PFSK-1 (cell line): ENCODE measurements around the gene CEACAM4.

Experiments used
- POLR2AphosphoS5 ChIP-seq: IDR thresholded peaks from 2 replicates; pipeline ENCODE4 v1.6.1; 2012; ENCODE audit warnings: low read depth, mild to moderate bottlenecking, control low read depth, low read length, moderate library complexity
- SIN3A ChIP-seq: IDR thresholded peaks from 2 replicates; pipeline ENCODE4 v1.6.1; 2012; ENCODE audit warnings: mild to moderate bottlenecking, low read length, moderate library complexity, borderline replicate concordance; ENCODE audit not compliant: insufficient read depth
- TAF1 ChIP-seq: IDR thresholded peaks from 2 replicates; pipeline ENCODE4 v1.6.1; 2012; ENCODE audit warnings: low read length, control low read depth, borderline replicate concordance; ENCODE audit not compliant: insufficient read depth

DNA sequence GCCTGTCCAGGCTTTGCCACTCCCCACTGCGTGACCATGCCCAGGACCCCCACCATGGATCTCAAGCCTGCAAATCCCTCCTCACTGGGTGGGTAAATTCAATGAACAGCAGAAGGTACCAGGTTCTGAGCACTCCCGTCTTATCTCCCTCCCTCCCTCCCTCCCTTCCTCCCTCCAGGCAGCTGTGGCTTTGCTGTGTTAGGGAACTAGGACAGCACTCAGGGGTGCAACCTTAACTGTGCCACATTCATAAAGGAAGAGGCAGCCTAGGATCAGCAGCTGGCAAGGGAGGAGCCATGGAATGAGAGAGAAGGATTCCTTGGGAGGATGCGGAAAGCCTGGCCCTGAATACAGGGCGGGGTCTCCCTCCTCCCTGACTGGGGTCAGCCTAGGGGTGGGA, 5.6 kb downstream of the CEACAM4 start:
- TF ChIP-seq TAF1, result no peak
- TF ChIP-seq SIN3A, result no peak
- TF ChIP-seq POLR2AphosphoS5, result no peak
